Right lobe of liver (tissue), 6 donors: ENCODE results near the gene SERPINI1. TPM values are rescaled to one million over a fixed set of nuclear protein-coding genes. Genes with fewer than 3 reads are reported as not detected.

Source experiments
- ATAC-seq, 4 donors: fragments of 200-7000 bp; cut with Tn5 transposase; one replicate each; pipeline ENCODE4 v1.9.1; 2020; ENCODE audit warnings: mild to moderate bottlenecking in 4 of 4, moderate library complexity in 4 of 4
- DNase-seq, 3 donors: peaks; one replicate each; pipeline ENCODE4 v3.0.0-alpha.2; 2020
- H3K27ac ChIP-seq, 3 donors: fragments of 200-600 bp; one replicate each; pipeline ENCODE4 v1.8.0; 2022
- H3K27me3 ChIP-seq, 2 donors: fragments of 200-600 bp; one replicate each; pipeline ENCODE4 v1.8.0; 2022
- H3K36me3 ChIP-seq, 4 donors: fragments of 200-600 bp; sonication (generic) in 1 of 4; one replicate each; pipeline versions ENCODE4 v1.5.1 to v1.8.0; 2017 to 2022; ENCODE audit warnings: control low read depth in 1 of 4
- H3K4me1 ChIP-seq, 4 donors: fragments of 200-600 bp; sonication (generic) in 1 of 4; one replicate each; pipeline versions ENCODE4 v1.5.1 to v1.8.0; 2017 to 2022; ENCODE audit warnings: control low read depth in 1 of 4
- H3K4me3 ChIP-seq, 3 donors: fragments of 200-600 bp; one replicate each; pipeline ENCODE4 v1.8.0; 2022
- H3K9me3 ChIP-seq, 4 donors: fragments of 200-600 bp; sonication (generic) in 1 of 4; one replicate each; pipeline versions ENCODE4 v1.5.1 to v1.8.0; 2017 to 2022; ENCODE audit warnings: control low read depth in 1 of 4
- CTCF ChIP-seq, 4 donors: fragments of 200-600 bp in 3 of 4; fragments of 450-650 bp in 1 of 4; IDR thresholded peaks; one replicate each; pipeline versions ENCODE4 v1.5.1 to v1.8.0; 2016 to 2022; ENCODE audit warnings: antibody characterized with exemption in 4 of 4, mild to moderate bottlenecking in 2 of 4
- POLR2A ChIP-seq: fragments of 450-650 bp; IDR thresholded peaks from one replicate; pipeline ENCODE4 v1.6.1; 2017; ENCODE audit warnings: antibody characterized with exemption, mild to moderate bottlenecking
- WGBS: methylation state at CpG from one replicate; pipeline ENCODE4 v1.1.6; 2018; ENCODE audit warnings: low coverage, low lambda C conversion rate; ENCODE audit not compliant: insufficient coverage; ENCODE audit errors: missing lambda C conversion rate; 5-methylcytosine and 5-hydroxymethylcytosine counted together
- intact Hi-C, 2 donors: fragments of 100-400 bp; cut with DNase I; formaldehyde crosslinking; loops; one replicate each; pipeline versions ENCODE4 v1.11.2 to v1.14.1; 2022
- total RNA-seq, 6 experiments: library from RNA; depleted of rRNA in 2 of 6; stranded (reverse); fragments of >200 nt in 2 of 6; fragmentation: NEBNext Ultra II Directional in 3 of 6; extraction: Animal tissue kit (Norgen Biotek cat#: 25700) in 3 of 6; gene quantifications; one replicate each; pipeline versions ENCODE4 v1.1.0 to v1.2.4, GENCODE V29; 2016 to 2023
- donor health status: DM: no; HTN: yes; CAD: no.
- donor health status: DM: no; HTN: no; CAD: no.
- donor health status: DM: no; HTN: no; CAD: no.
- donor health status: DM: no; HTN: yes; CAD: no.
- donor health status: DM: no; HTN: yes; CAD: no.

SERPINI1 gene
- total RNA-seq, 6 experiments from 2014 or later: 0.40 to 3.0 (median 0.62) TPM

GRCh38 chr3:167808910-167809309 is 73.4 kb downstream of the SERPINI1 start:
- no peak overlapping the region for H3K4me3 ChIP-seq
- WGBS: 52% methylated on average over 2 of the region's 2 CpGs
- H3K36me3 ChIP-seq: no peaks in the 10 kb centered on the region
- DNase-seq: no peak
- H3K4me1 ChIP-seq: no peaks in the 10 kb centered on the region
- intact Hi-C loops: no loop called here
- H3K9me3 ChIP-seq: no peaks in the 10 kb centered on the region
- no peaks in the 10 kb centered on the region for H3K27me3 ChIP-seq
- no peak overlapping the region for H3K27ac ChIP-seq
- TF ChIP-seq CTCF (IDR thresholded peaks at IDR 0.05): no peak
- TF ChIP-seq POLR2A: no peak
- ATAC-seq: peak in 2 of 4 donors; percentile 45 to 58

GRCh38 chr3:167810236-167810635 is 74.7 kb downstream of the SERPINI1 start:
- H3K27ac ChIP-seq: no peak overlapping the region
- DNase-seq: no peak
- no peak for TF ChIP-seq CTCF (IDR thresholded peaks at IDR 0.05)
- TF ChIP-seq POLR2A: no peak
- no peaks in the 10 kb centered on the region for H3K36me3 ChIP-seq
- no peak for ATAC-seq
- intact Hi-C loops: no loop called here
- H3K4me3 ChIP-seq: no peak overlapping the region
- no peaks in the 10 kb centered on the region for H3K9me3 ChIP-seq
- no peaks in the 10 kb centered on the region for H3K27me3 ChIP-seq
- no peaks in the 10 kb centered on the region for H3K4me1 ChIP-seq

- no peaks in the 10 kb centered on the region for H3K9me3 ChIP-seq
- no peak for TF ChIP-seq CTCF (IDR thresholded peaks at IDR 0.05)
- no peak for TF ChIP-seq POLR2A
- ATAC-seq (no peak), DNase-seq (no peak)
- intact Hi-C loops: no loop called here
- H3K27me3 ChIP-seq: no peaks in the 10 kb centered on the region
- no peak overlapping the region for H3K4me3 ChIP-seq
- no peaks in the 10 kb centered on the region for H3K36me3 ChIP-seq
- H3K4me1 ChIP-seq: no peaks in the 10 kb centered on the region
- no peak overlapping the region for H3K27ac ChIP-seq
These were observed 75.5 kb downstream of the SERPINI1 start for GRCh38 chr3:167811031-167811430.

- peak in 2 of 4 donors; percentile 32 to 47 for ATAC-seq
- no peak overlapping the region for H3K4me3 ChIP-seq
- no peak for TF ChIP-seq CTCF (IDR thresholded peaks at IDR 0.05)
- no peak for TF ChIP-seq POLR2A
- intact Hi-C loops: no loop called here
- H3K27ac ChIP-seq: no peak overlapping the region
- whole genome bisulfite sequencing: 41% methylated on average over 6 of the region's 6 CpGs
- no peaks in the 10 kb centered on the region for H3K36me3 ChIP-seq
- H3K27me3 ChIP-seq: no peaks in the 10 kb centered on the region
- no peak for DNase-seq
- no peaks in the 10 kb centered on the region for H3K9me3 ChIP-seq
- no peaks in the 10 kb centered on the region for H3K4me1 ChIP-seq
These were observed 77.9 kb downstream of the SERPINI1 start for GRCh38 chr3:167813169-167814123.
